Keratinocyte (primary cell): ENCODE data around the gene PHACTR2.

ENCODE experiments used
- CTCF ChIP-seq, 3 experiments: IDR thresholded peaks in 1 of 3; conservative IDR thresholded peaks in 1 of 3; optimal IDR thresholded peaks in 1 of 3; 2 replicates in 2 of 3; 3 replicates in 1 of 3; pipeline versions ENCODE3 to v1.5.1; 2011; ENCODE audit warnings: low read length in 3 of 3, mild to moderate bottlenecking in 3 of 3, moderate library complexity in 2 of 3, control low read depth in 1 of 3, inconsistent platforms in 1 of 3; ENCODE audit not compliant: insufficient read depth in 2 of 3; ENCODE audit errors: extremely low read depth in 1 of 3
- EZH2 ChIP-seq: IDR thresholded peaks from one replicate; pipeline ENCODE4 v1.6.1; 2012; ENCODE audit warnings: inconsistent platforms, mild to moderate bottlenecking, low read length, moderate library complexity

GRCh38 chr6:143675946-143676345, 1.8 kb upstream of the PHACTR2 start:
- TF ChIP-seq EZH2 (no peak), CTCF (optimal IDR thresholded peaks at IDR 0.05 in 1 of 3, IDR thresholded peaks at IDR 0.05 in 1 of 3, conservative IDR thresholded peaks at IDR 0.05 in 1 of 3; ENCODE audit: extremely low read depth in 1 of 3, insufficient read depth in 2 of 3, low read length in 3 of 3) (no peak)
